Gastroesophageal sphincter (tissue), 4 donors: ENCODE results near the gene PRF1. TPM values are rescaled to one million over a fixed set of nuclear protein-coding genes. Genes with fewer than 3 reads are reported as not detected.
"Not testable (repeated sequence)": the region's sequence is repeated elsewhere in the genome, so short reads cannot be mapped to it uniquely, and the experiment has no call there.

Experiments used
- ATAC-seq: fragments of 150-250 bp; one replicate; pipeline ENCODE4 v1.9.1; 2016; ENCODE audit warnings: mild to moderate bottlenecking, moderate library complexity
- H3K27ac ChIP-seq, 4 donors: fragments of 200-600 bp; sonication (generic) in 3 of 4; 1 replicate in 3 of 4; 2 replicates in 1 of 4; pipeline ENCODE4 v1.5.1; 2016 to 2019
- H3K27me3 ChIP-seq: fragments of 200-600 bp; sonication (generic); one replicate; pipeline ENCODE4 v1.5.1; 2019
- H3K36me3 ChIP-seq, 2 donors: fragments of 200-600 bp; sonication (generic); one replicate each; pipeline ENCODE4 v1.5.1; 2019; ENCODE audit warnings: control low read depth in 1 of 2
- H3K4me1 ChIP-seq, 3 donors: fragments of 200-600 bp; sonication (generic); 1 replicate in 2 of 3; 2 replicates in 1 of 3; pipeline ENCODE4 v1.5.1; 2016 to 2019; ENCODE audit warnings: control low read depth in 2 of 3
- H3K4me3 ChIP-seq, 2 donors: fragments of 200-600 bp; sonication (generic); one replicate each; pipeline ENCODE4 v1.5.1; 2019; ENCODE audit warnings: mild to moderate bottlenecking in 1 of 2, moderate library complexity in 1 of 2
- H3K9me3 ChIP-seq, 3 donors: fragments of 200-600 bp; sonication (generic); one replicate each; pipeline ENCODE4 v1.5.1; 2017 to 2019; ENCODE audit warnings: control low read depth in 2 of 3
- EP300 ChIP-seq: sonication (generic); formaldehyde crosslinking; IDR thresholded peaks from one replicate; pipeline ENCODE4 v1.6.1; 2017; ENCODE audit warnings: antibody characterized with exemption, mild to moderate bottlenecking
- POLR2A ChIP-seq, 2 donors: fragments of 450-650 bp; IDR thresholded peaks; one replicate each; pipeline ENCODE4 v1.6.1; 2017; ENCODE audit warnings: antibody characterized with exemption in 2 of 2, mild to moderate bottlenecking in 2 of 2, moderate library complexity in 1 of 2
- POLR2AphosphoS5 ChIP-seq: sonication (generic); formaldehyde crosslinking; IDR thresholded peaks from one replicate; pipeline ENCODE4 v1.6.1; 2017; ENCODE audit warnings: antibody characterized with exemption
- WGBS, 2 donors: methylation state at CpG; one replicate each; pipeline ENCODE4 v1.1.5; 2018; ENCODE audit warnings: low coverage in 1 of 2; 5-methylcytosine and 5-hydroxymethylcytosine counted together
- total RNA-seq, 4 donors: library from RNA; depleted of rRNA; stranded (reverse); fragments of >200 nt; gene quantifications; one replicate each; pipeline ENCODE4 v1.1.0, GENCODE V29; 2016
- TF ChIP-seq, protein P1 (sequence below), 4 experiments: fragments of 200-600 bp in 2 of 4; fragments of 450-650 bp in 2 of 4; sonication (generic) in 1 of 4; IDR thresholded peaks; one replicate each; pipeline ENCODE4 v1.5.1; 2017 to 2019; ENCODE audit warnings: antibody characterized with exemption in 4 of 4, mild to moderate bottlenecking in 2 of 4, moderate library complexity in 2 of 4

Gene PRF1
- total RNA-seq, 4 donors from 2014 or later = 0.96 to 3.9 (median 2.0) TPM; not detected in 1

DNA sequence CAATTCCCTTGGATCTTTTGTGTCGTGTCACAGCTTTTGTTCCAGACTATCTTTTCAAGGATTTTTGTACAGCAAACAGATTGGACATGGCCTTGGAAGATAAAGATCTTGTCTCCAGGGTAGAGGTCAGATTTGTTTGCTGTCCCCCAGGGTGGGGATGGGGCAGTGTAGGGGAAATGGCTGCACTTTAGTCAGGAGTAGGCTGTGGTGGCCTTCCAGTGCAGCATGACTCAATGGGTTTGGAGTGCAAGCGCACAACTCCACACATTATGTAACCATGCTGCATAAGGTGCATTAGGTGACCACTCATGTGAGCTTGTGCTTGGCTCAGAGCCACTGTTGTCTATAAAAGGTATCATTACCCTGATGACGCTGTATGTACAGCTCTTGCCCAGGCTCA, 45.9 kb upstream of the PRF1 start:
- WGBS, 2 donors = 92% methylated on average over 2 of the region's 3 CpGs; no CpG with 5 or more reads in 1 of the 2 donors
- Histone ChIP-seq H3K9me3 (no peaks in the 10 kb centered on the region), H3K36me3 (no peaks in the 10 kb centered on the region), H3K4me1 (peaks cover 0 to 7% (median 0%) of the 10 kb centered on the region in 3 donors), H3K4me3 (no peak overlapping the region), H3K27me3 (no peaks in the 10 kb centered on the region), H3K27ac (no peak overlapping the region)
- TF ChIP-seq, protein P1, sequence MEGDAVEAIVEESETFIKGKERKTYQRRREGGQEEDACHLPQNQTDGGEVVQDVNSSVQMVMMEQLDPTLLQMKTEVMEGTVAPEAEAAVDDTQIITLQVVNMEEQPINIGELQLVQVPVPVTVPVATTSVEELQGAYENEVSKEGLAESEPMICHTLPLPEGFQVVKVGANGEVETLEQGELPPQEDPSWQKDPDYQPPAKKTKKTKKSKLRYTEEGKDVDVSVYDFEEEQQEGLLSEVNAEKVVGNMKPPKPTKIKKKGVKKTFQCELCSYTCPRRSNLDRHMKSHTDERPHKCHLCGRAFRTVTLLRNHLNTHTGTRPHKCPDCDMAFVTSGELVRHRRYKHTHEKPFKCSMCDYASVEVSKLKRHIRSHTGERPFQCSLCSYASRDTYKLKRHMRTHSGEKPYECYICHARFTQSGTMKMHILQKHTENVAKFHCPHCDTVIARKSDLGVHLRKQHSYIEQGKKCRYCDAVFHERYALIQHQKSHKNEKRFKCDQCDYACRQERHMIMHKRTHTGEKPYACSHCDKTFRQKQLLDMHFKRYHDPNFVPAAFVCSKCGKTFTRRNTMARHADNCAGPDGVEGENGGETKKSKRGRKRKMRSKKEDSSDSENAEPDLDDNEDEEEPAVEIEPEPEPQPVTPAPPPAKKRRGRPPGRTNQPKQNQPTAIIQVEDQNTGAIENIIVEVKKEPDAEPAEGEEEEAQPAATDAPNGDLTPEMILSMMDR (IDR thresholded peaks at IDR 0.05) = no peak
- no peak for TF ChIP-seq EP300
- TF ChIP-seq POLR2A (IDR thresholded peaks at IDR 0.05) = no peak
- no peak for TF ChIP-seq POLR2AphosphoS5
- ATAC-seq = no peak

DNA sequence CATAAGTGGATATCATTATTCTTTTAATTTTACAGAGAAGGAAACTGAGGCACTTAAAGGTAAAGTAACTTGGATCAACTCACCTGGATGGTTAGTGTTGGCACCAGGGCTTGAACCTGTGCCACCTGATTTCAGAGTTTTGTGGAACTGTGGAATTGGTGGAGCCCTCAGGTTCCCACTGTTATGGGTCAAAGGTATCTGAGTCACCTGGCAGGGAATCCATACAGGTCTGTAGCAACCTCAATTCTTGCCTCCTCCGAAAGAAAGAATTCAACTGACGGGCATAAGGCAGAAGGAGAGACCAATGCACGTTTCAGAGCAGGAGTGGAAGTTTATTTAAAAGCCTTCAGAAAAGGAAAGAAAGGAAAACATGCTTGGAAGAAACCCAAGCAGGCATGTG, 44.5 kb upstream of the PRF1 start:
- H3K27ac ChIP-seq = no peak overlapping the region

DNA sequence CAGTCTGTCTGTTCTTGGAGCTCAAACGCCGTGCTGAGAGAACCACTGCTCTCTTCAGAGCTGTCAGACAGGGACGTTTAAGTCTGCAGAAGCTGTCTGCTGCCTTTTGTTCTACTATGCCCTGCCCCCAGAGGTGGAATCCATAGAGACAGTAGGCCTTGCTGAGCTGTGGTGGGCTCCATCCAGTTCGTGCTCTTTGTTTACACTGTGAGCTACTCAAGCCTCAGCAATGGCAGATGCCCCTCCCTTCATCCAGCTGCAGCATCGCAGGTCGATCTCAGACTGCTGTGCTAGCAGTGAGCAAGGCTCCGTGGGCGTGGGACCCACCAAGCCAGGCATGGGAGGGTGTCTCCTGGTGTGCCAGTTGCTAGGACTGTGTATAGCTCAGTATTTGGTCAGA, 42.4 kb upstream of the PRF1 start:
- not testable (repeated sequence) for H3K27ac ChIP-seq, ATAC-seq

More for the DNA sequence above, 44.5 kb upstream of the PRF1 start:
- no peak for ATAC-seq
- Histone ChIP-seq H3K4me3 (no peak overlapping the region), H3K9me3 (no peaks in the 10 kb centered on the region), H3K36me3 (no peaks in the 10 kb centered on the region), H3K4me1 (no peaks in the 10 kb centered on the region), H3K27me3 (no peaks in the 10 kb centered on the region)
- no peak for TF ChIP-seq EP300
- TF ChIP-seq POLR2A (IDR thresholded peaks at IDR 0.05) = no peak
- no peak for TF ChIP-seq POLR2AphosphoS5
- TF ChIP-seq, protein P1 (IDR thresholded peaks at IDR 0.05) = no peak
- 93% methylated on average over 2 of the region's 3 CpGs; no CpG with 5 or more reads in 1 of the 2 donors for WGBS, 2 donors

DNA sequence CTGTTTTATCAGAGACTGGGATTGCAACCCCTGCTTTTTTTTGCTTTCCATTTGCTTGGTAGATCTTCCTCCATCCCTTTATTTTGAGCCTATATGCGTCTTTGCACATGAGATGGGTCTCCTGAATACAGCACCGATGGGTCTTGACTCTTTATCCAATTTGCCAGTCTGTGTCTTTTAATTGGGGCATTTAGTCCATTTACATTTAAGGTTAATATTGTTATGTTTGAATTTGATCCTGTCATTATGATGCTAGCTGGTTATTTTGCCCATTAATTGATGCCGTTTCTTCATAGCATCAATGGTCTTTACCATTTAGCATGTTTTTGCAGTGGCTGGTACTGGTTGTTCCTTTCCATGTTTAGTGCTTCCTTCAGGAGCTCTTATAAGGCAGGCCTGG, 40.7 kb upstream of the PRF1 start:
- H3K9me3 ChIP-seq, H3K36me3 ChIP-seq, H3K4me3 ChIP-seq, ATAC-seq, H3K27ac ChIP-seq, H3K4me1 ChIP-seq, H3K27me3 ChIP-seq: not testable (repeated sequence)
- WGBS, 2 donors = 97 to 100% methylated on average over 3 of the region's 3 CpGs

More for the DNA sequence above, 42.4 kb upstream of the PRF1 start:
- H3K4me3 ChIP-seq, H3K9me3 ChIP-seq, H3K36me3 ChIP-seq, H3K27me3 ChIP-seq, H3K4me1 ChIP-seq: not testable (repeated sequence)
- WGBS, 2 donors = 49% methylated on average over 3 of the region's 8 CpGs; no CpG with 5 or more reads in 1 of the 2 donors

DNA sequence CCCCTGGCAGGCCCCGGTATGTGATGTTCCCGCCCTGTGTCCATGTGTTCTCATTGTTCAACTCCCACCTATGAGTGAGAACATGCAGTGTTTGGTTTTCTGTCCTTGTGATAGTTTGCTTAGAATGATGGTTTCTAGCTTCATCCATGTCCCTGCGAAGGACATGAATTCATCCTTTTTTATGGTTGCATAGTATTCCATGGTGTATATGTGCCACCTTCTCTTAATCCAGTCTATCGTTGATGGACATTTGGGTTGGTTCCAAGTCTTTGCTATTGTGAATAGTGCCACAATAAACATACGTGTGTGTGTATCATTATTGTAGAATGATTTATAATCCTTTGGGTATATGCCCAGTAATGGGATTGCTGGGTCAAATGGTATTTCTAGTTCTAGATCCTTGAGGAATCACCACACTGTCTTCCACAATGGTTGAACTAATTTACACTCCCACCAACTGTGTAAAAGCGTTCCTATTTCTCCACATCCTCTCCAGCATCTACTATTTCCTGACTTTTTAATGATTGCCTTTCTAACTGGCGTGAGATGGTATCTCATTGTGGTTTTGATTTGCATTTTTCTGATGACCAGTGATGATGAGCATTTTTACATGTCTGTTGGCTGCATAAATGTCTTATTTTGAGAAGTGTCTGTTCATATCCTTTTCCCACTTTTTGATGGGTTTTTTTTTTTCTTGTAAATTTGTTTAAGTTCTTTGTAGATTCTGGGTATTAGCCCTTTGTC, 37.3 kb upstream of the PRF1 start:
- not testable (repeated sequence) for ATAC-seq
- 66 to 76% methylated on average over 4 to 5 of the region's 7 CpGs for WGBS, 2 donors

DNA sequence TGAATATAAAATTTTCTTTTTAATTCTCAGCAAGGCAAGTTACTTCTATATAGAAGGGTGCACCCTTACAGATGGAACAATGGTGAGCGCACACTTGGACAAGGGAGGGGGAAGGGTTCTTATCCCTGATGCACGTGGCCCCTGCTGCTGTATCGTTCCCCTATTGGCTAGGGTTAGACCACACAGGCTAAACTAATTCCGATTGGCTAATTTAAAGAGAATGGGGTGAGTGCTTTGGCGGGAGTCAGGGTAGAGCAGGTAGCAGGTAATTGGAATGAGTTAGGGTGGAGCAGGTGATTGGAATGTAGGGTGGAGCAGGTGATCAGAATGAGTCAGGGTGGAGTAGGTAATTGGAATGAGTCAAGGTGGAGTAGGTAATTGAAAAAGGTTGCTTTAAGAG, 32.0 kb upstream of the PRF1 start:
- not testable (repeated sequence) for H3K4me1 ChIP-seq, H3K9me3 ChIP-seq, H3K36me3 ChIP-seq, H3K27ac ChIP-seq, ATAC-seq, H3K4me3 ChIP-seq, H3K27me3 ChIP-seq
- 93 to 100% methylated on average over 1 to 3 of the region's 5 CpGs for WGBS, 2 donors

More for the DNA sequence above, 37.3 kb upstream of the PRF1 start:
- not testable (repeated sequence) for H3K4me3 ChIP-seq, H3K4me1 ChIP-seq, H3K27ac ChIP-seq, H3K36me3 ChIP-seq, H3K9me3 ChIP-seq, H3K27me3 ChIP-seq

DNA sequence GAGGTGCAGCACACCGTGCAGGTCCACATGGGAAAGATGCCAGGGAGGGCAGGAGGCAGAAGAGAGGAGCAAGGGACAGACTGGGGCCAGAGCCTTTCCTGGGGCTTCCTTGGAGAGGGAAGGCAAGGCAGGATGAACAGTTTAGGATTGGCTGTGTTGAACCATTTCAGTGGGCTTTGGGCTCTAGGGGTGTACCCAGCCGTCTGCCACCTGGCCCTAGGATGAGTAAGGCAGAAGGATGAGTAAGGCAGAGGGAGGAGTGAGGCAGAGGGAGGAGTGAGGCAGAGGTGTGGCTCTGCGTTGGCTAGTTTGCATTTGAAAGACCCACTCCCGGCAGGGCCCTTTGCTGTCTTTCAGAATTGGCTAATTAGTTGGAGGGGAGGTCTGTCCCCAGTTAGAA, 31.5 kb upstream of the PRF1 start:
- no peaks in the 10 kb centered on the region for H3K4me1 ChIP-seq
- peaks cover 0 to 11% (median 0%) of the 10 kb centered on the region in 3 donors for H3K9me3 ChIP-seq
- WGBS, 2 donors = 61% methylated on average over 4 of the region's 4 CpGs; no CpG with 5 or more reads in 1 of the 2 donors
- H3K27ac ChIP-seq = no peak overlapping the region
- H3K4me3 ChIP-seq = no peak overlapping the region
- no peak for ATAC-seq
- TF ChIP-seq POLR2AphosphoS5 (no peak), POLR2A (IDR thresholded peaks at IDR 0.05) (no peak), EP300 (no peak)
- TF ChIP-seq, protein P1 (IDR thresholded peaks at IDR 0.05) = no peak
- H3K27me3 ChIP-seq = no peaks in the 10 kb centered on the region
- H3K36me3 ChIP-seq = no peaks in the 10 kb centered on the region

DNA sequence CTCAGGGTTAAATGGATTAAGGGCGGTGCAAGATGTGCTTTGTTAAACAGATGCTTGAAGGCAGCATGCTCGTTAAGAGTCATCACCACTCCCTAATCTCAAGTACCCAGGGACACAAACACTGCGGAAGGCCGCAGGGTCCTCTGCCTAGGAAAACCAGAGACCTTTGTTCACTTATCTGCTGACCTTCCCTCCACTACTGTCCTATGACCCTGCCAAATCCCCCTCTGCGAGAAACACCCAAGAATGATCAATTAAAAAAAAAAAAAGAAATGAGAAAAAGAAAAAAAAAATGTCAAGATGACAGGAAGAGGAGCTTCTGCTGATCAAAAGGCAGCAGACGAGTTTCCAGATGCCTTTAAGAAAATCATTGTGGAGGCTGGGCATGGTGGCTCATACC, 29.2 kb upstream of the PRF1 start:
- not testable (repeated sequence) for H3K36me3 ChIP-seq

More for the DNA sequence above, 29.2 kb upstream of the PRF1 start:
- H3K9me3 ChIP-seq = peaks cover 0 to 28% (median 0%) of the 10 kb centered on the region in 3 donors
- not testable (repeated sequence) for H3K27me3 ChIP-seq, H3K27ac ChIP-seq, H3K4me1 ChIP-seq, ATAC-seq, H3K4me3 ChIP-seq
- WGBS, 2 donors = 50 to 88% methylated on average over 1 of the region's 6 CpGs
